Karpas-422 (cell line): ENCODE data around the gene NBPF3. TPM values are rescaled to one million over a fixed set of nuclear protein-coding genes. Genes with fewer than 3 reads are reported as not detected.

Experiments used
- DNase-seq: peaks from one replicate; pipeline ENCODE4 v3.0.0-alpha.2; 2015
- H2AFZ ChIP-seq: fragments of 200-600 bp; sonication (generic); 2 replicates; pipeline ENCODE4 v1.6.1; 2014; ENCODE audit warnings: antibody characterized with exemption, low read length, mixed read lengths
- H3K27ac ChIP-seq: fragments of 200-600 bp; sonication (generic); 2 replicates; pipeline ENCODE4 v1.5.1; 2014; ENCODE audit warnings: mild to moderate bottlenecking, low read length, moderate library complexity
- H3K27me3 ChIP-seq: fragments of 200-600 bp; sonication (generic); 2 replicates; pipeline ENCODE4 v1.6.1; 2014; ENCODE audit warnings: low read length, mixed read lengths
- H3K36me3 ChIP-seq: fragments of 200-600 bp; sonication (generic); 2 replicates; pipeline ENCODE4 v1.6.1; 2014; ENCODE audit warnings: low read length, mixed read lengths; ENCODE audit not compliant: insufficient read depth
- H3K4me1 ChIP-seq: fragments of 200-600 bp; sonication (generic); 2 replicates; pipeline ENCODE4 v1.6.1; 2014; ENCODE audit warnings: mild to moderate bottlenecking, low read length, mixed read lengths
- H3K4me2 ChIP-seq: fragments of 200-600 bp; sonication (generic); 2 replicates; pipeline ENCODE4 v1.6.1; 2014; ENCODE audit warnings: low read length, low read depth, mild to moderate bottlenecking; ENCODE audit not compliant: poor library complexity, severe bottlenecking
- H3K4me3 ChIP-seq: fragments of 200-600 bp; sonication (generic); 2 replicates; pipeline ENCODE4 v1.5.1; 2014; ENCODE audit warnings: mild to moderate bottlenecking, antibody characterized with exemption, low read length, mixed read lengths
- H3K79me2 ChIP-seq: fragments of 200-600 bp; sonication (generic); 2 replicates; pipeline ENCODE4 v1.6.1; 2014; ENCODE audit warnings: mild to moderate bottlenecking, low read length, mixed read lengths
- H3K9ac ChIP-seq: fragments of 200-600 bp; sonication (generic); 2 replicates; pipeline ENCODE4 v1.6.0; 2014; ENCODE audit warnings: low read length
- H3K9me2 ChIP-seq: fragments of 200-600 bp; sonication (generic), shearing (Covaris generic); replicated peaks from 2 replicates; pipeline ENCODE4 v1.6.0; 2014; ENCODE audit warnings: mild to moderate bottlenecking, low read length, moderate library complexity; ENCODE audit not compliant: insufficient read depth
- H3K9me3 ChIP-seq: fragments of 300-700, 200-600 bp; sonication (generic); 2 replicates; pipeline ENCODE4 v1.6.1; 2014; ENCODE audit warnings: low read length, mixed read lengths
- H4K20me1 ChIP-seq: fragments of 200-600 bp; sonication (generic); 2 replicates; pipeline ENCODE4 v1.6.1; 2014; ENCODE audit warnings: mild to moderate bottlenecking, antibody characterized with exemption, low read length, low read depth; ENCODE audit not compliant: insufficient read depth
- total RNA-seq: library from RNA; depleted of rRNA; stranded (reverse); fragments of >200 nt; shearing (Covaris generic); gene quantifications from 2 replicates; pipeline ENCODE4 v1.2.3, GENCODE V29; 2014; ENCODE audit warnings: low replicate concordance; rRNA removed

Gene NBPF3
- total RNA-seq, 1 experiment from 2014 or later, result 3.6 TPM

DNA sequence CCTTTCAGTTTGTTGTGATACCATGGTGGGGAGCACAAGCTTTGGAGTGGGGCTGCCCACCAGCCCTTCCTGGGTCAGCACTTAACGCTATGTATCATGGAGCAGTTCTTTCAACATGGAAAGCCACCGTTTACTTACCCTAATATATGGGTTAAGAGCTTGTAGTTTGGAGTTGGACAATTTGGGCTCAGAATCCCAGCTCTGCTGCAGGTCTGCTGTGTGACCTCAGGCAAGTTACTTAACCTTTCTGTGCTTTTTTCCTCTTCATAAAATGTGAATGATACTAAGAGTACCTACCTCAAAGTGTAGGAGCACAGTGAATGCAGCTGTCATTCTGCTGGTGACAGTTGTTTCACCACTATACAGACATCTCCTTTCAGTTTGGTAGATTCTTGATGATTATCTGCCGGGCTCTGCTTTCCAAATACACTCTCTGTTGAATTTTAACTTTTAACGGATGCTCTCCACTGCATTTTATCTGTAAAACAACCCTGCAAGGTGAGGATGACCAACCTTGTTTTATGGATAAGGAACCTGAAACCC, 93.1 kb downstream of the NBPF3 start:
- Histone ChIP-seq H3K9me2 (no peaks in the 10 kb centered on the region), H3K9me3 (no peaks in the 10 kb centered on the region), H2AFZ (no peak overlapping the region), H3K4me2 (no peak overlapping the region), H3K36me3 (no peaks in the 10 kb centered on the region), H3K27me3 (no peaks in the 10 kb centered on the region), H3K4me3 (no peak overlapping the region), H3K9ac (no peak overlapping the region), H3K79me2 (no peaks in the 10 kb centered on the region), H3K27ac (no peak overlapping the region), H4K20me1 (no peaks in the 10 kb centered on the region), H3K4me1 (peaks cover 52% of the 10 kb centered on the region)
- DNase-seq, result no peak

GRCh38 chr1:21534146-21534545, 94.2 kb downstream of the NBPF3 start:
- Histone ChIP-seq H3K4me3 (peak overlapping the region; percentile 43), H3K4me2 (peak overlapping the region; percentile 78), H3K27me3 (no peaks in the 10 kb centered on the region), H3K79me2 (no peaks in the 10 kb centered on the region), H3K36me3 (no peaks in the 10 kb centered on the region), H3K9me2 (no peaks in the 10 kb centered on the region), H3K27ac (peak overlapping the region; percentile 84), H4K20me1 (no peaks in the 10 kb centered on the region), H2AFZ (no peak overlapping the region), H3K9ac (peak overlapping the region; percentile 61), H3K9me3 (no peaks in the 10 kb centered on the region), H3K4me1 (peaks cover 52% of the 10 kb centered on the region)
- peak; percentile 77 for DNase-seq

Other genes starting within 250 kb of the NBPF3 start
- gene ECE1, start 149.7 kb upstream of the NBPF3 start, total RNA-seq, result 59.9 and 81.7 TPM in 2 replicates
- gene ALPL, start 69.3 kb downstream of the NBPF3 start, total RNA-seq, result 0.36 TPM in 1 of 2 replicates, not detected in the other
- not detected in 2 replicates for gene RAP1GAP, start 229.2 kb downstream of the NBPF3 start, total RNA-seq